GM23338 (cell line): ENCODE measurements around the gene CDC14B. TPM values are rescaled to one million over a fixed set of nuclear protein-coding genes. Genes with fewer than 3 reads are reported as not detected.

ENCODE experiments used
- ATAC-seq: fragments of 200-7000 bp; cut with Tn5 transposase; 3 replicates; pipeline ENCODE4 v1.9.1; 2020
- DNase-seq: peaks from one replicate; pipeline ENCODE4 v3.0.0-alpha.2; 2015; ENCODE audit warnings: low spot score
- H2AFZ ChIP-seq: fragments of 200-600 bp; sonication (generic); 2 replicates; pipeline ENCODE4 v1.8.0; 2016; ENCODE audit warnings: antibody characterized with exemption, mild to moderate bottlenecking, moderate library complexity
- H3F3A ChIP-seq: fragments of 200-600 bp; sonication (generic); replicated peaks from 2 replicates; pipeline ENCODE4 v1.8.0; 2017; ENCODE audit warnings: antibody characterized with exemption, mixed run types, low read depth
- H3K27ac ChIP-seq: fragments of 200-600 bp; sonication (generic); 2 replicates; pipeline ENCODE4 v1.6.1; 2016; ENCODE audit warnings: low read depth
- H3K27me3 ChIP-seq: fragments of 200-600 bp; sonication (generic); 2 replicates; pipeline ENCODE4 v1.8.0; 2016; ENCODE audit warnings: mild to moderate bottlenecking, mixed run types, moderate library complexity; ENCODE audit not compliant: insufficient read depth
- H3K36me3 ChIP-seq: fragments of 200-600 bp; sonication (generic); 2 replicates; pipeline ENCODE4 v1.8.0; 2016; ENCODE audit warnings: mild to moderate bottlenecking; ENCODE audit not compliant: insufficient read depth
- H3K4me1 ChIP-seq: fragments of 200-600 bp; sonication (generic); 2 replicates; pipeline ENCODE4 v1.8.0; 2016; ENCODE audit warnings: mild to moderate bottlenecking, moderate library complexity; ENCODE audit not compliant: insufficient read depth
- H3K4me2 ChIP-seq: fragments of 200-600 bp; sonication (generic); 2 replicates; pipeline ENCODE4 v1.7.1; 2017; ENCODE audit warnings: mixed run types
- H3K4me3 ChIP-seq: fragments of 200-600 bp; sonication (generic); 2 replicates; pipeline ENCODE4 v1.6.1; 2016; ENCODE audit warnings: mixed run types
- H3K79me2 ChIP-seq: fragments of 200-600 bp; sonication (generic); replicated peaks from 2 replicates; pipeline ENCODE4 v1.8.0; 2017; ENCODE audit warnings: mild to moderate bottlenecking; ENCODE audit not compliant: insufficient read depth
- H3K9me2 ChIP-seq: fragments of 200-600 bp; sonication (generic); 2 replicates; pipeline ENCODE4 v1.8.0; 2017; ENCODE audit not compliant: insufficient read depth
- H4K20me1 ChIP-seq: fragments of 200-600 bp; sonication (generic); replicated peaks from 2 replicates; pipeline ENCODE4 v1.8.0; 2017; ENCODE audit warnings: mild to moderate bottlenecking; ENCODE audit not compliant: insufficient read depth
- H3K27ac Mint-ChIP-seq: 2 replicates; pipeline ENCODE4 v1.8.0; 2020; ENCODE audit warnings: inconsistent platforms, mild to moderate bottlenecking, moderate library complexity, mixed read lengths
- H3K27me3 Mint-ChIP-seq: 3 replicates; pipeline ENCODE4 v1.8.0; 2022; ENCODE audit warnings: low read depth, mild to moderate bottlenecking, moderate library complexity, mixed read lengths, inconsistent platforms; ENCODE audit not compliant: insufficient read depth, poor library complexity
- H3K36me3 Mint-ChIP-seq: 3 replicates; pipeline ENCODE4 v1.8.0; 2021; ENCODE audit warnings: low read depth, mild to moderate bottlenecking, inconsistent platforms, moderate library complexity, mixed read lengths
- H3K4me1 Mint-ChIP-seq: 3 replicates; pipeline ENCODE4 v1.8.0; 2020; ENCODE audit warnings: mild to moderate bottlenecking, inconsistent platforms, mixed read lengths
- H3K4me3 Mint-ChIP-seq: 3 replicates; pipeline ENCODE4 v1.8.0; 2021; ENCODE audit warnings: moderate library complexity, mild to moderate bottlenecking, inconsistent platforms, mixed read lengths
- H3K9me3 Mint-ChIP-seq: 3 replicates; pipeline ENCODE4 v1.8.0; 2020; ENCODE audit warnings: moderate library complexity, mild to moderate bottlenecking, inconsistent platforms, mixed read lengths
- CTCF ChIP-seq, 2 experiments: fragments of 200-600 bp in 1 of 2; sonication (generic) in 1 of 2; conservative IDR thresholded peaks; 2 replicates each; pipeline versions ENCODE4 v1.5.1 to v1.6.1; 2016 to 2017; ENCODE audit warnings: antibody characterized with exemption in 2 of 2, low read depth in 2 of 2, mild to moderate bottlenecking in 2 of 2, moderate library complexity in 1 of 2
- EZH2 ChIP-seq: fragments of 200-600 bp; sonication (generic); IDR thresholded peaks from one replicate; pipeline ENCODE4 v1.8.0; 2017; ENCODE audit warnings: antibody characterized with exemption, mild to moderate bottlenecking, low read depth; ENCODE audit not compliant: unreplicated experiment
- EZH2phosphoT487 ChIP-seq: fragments of 200-600 bp; sonication (generic); IDR thresholded peaks from one replicate; pipeline ENCODE4 v1.8.1; 2018; ENCODE audit warnings: antibody characterized with exemption; ENCODE audit not compliant: unreplicated experiment
- NANOG ChIP-seq: IDR thresholded peaks from 2 replicates; pipeline ENCODE4 v1.6.1; 2016; ENCODE audit warnings: antibody characterized with exemption, borderline replicate concordance
- REST ChIP-seq: IDR thresholded peaks from one replicate; pipeline ENCODE4 v1.6.1; 2018; ENCODE audit warnings: antibody characterized with exemption; ENCODE audit not compliant: unreplicated experiment
- STAT1 ChIP-seq: IDR thresholded peaks from one replicate; pipeline ENCODE4 v1.6.1; 2016; ENCODE audit warnings: antibody characterized with exemption; ENCODE audit not compliant: unreplicated experiment
- ZNF114 ChIP-seq: fragments of 250-450 bp; sonication (Bioruptor Pico); IDR thresholded peaks from 2 replicates; pipeline ENCODE4 v1.5.0; 2020; ENCODE audit warnings: mild to moderate bottlenecking, moderate library complexity
- ZNF331 ChIP-seq: fragments of 250-450 bp; sonication (Bioruptor Pico); IDR thresholded peaks from 2 replicates; pipeline ENCODE4 v1.5.0; 2020; ENCODE audit warnings: low read depth, mild to moderate bottlenecking, moderate library complexity
- ZNF462 ChIP-seq: fragments of 250-450 bp; sonication (Bioruptor Pico); IDR thresholded peaks from 2 replicates; pipeline ENCODE4 v1.5.0; 2020; ENCODE audit warnings: mild to moderate bottlenecking, moderate library complexity
- polyA plus RNA-seq: library from polyadenylated mRNA; unstranded; fragments of >200 nt; fragmentation: Nextera tagmentation; extraction: Ambion mirVana; gene quantifications from 2 replicates; pipeline ENCODE4 v1.2.1, GENCODE V29; 2016
- total RNA-seq: library from RNA; depleted of rRNA; stranded (reverse); fragments of >200 nt; shearing (Covaris generic); gene quantifications from 2 replicates; pipeline ENCODE4 v1.2.3, GENCODE V29; 2014
- TF ChIP-seq, protein P1 (sequence below): IDR thresholded peaks from 2 replicates; pipeline ENCODE4 v1.6.1; 2016; ENCODE audit warnings: antibody characterized with exemption

Gene CDC14B
- total and polyA plus RNA-seq, 2 experiments from 2014 or later: 12.2 to 52.1 TPM

GRCh38 chr9:96484521-96484931, 135.1 kb downstream of the CDC14B start (continued):
- TF ChIP-seq REST: no peak
- TF ChIP-seq, protein P1, sequence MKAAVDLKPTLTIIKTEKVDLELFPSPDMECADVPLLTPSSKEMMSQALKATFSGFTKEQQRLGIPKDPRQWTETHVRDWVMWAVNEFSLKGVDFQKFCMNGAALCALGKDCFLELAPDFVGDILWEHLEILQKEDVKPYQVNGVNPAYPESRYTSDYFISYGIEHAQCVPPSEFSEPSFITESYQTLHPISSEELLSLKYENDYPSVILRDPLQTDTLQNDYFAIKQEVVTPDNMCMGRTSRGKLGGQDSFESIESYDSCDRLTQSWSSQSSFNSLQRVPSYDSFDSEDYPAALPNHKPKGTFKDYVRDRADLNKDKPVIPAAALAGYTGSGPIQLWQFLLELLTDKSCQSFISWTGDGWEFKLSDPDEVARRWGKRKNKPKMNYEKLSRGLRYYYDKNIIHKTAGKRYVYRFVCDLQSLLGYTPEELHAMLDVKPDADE: no peak
- no peak for TF ChIP-seq NANOG
- no peak for TF ChIP-seq EZH2
- no peak for TF ChIP-seq ZNF114 (CRISPR knock-in tag)

DNA sequence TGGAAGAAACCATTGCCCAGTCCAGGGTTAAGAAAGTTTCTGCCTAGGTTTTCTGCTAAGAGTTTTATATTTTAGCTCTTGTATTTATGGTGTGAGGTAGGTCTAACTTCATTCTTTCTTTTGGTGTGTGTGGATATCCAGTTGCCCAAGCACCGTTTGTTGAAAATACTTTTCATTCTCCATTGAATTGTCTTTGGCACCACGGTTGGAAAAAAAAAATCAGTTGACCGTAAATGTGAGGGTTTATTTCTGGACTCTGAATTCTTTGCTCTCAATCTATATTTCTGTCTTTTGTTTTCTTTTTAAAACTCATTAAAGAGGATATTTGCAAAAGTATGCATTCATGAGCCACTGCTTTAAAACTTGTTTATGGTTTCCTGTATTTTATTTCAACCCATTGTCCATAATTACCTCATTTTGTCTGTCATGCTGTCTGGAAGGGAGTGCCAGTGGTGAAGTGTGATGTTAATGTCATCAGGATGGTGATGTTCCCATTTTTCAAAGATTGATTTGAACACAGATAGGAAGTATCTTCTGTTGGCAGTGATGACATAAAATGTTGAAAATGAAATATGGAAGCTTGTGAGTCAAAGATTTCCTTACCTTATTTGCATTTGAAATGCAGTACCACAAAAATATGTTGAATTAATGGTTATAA, 135.8 kb downstream of the CDC14B start:
- DNase-seq: no peak
- no peaks in the 10 kb centered on the region for H3K9me3 Mint-ChIP-seq
- H3K36me3 Mint-ChIP-seq: peaks cover 18% of the 10 kb centered on the region; the same call in 2 of the 3 replicates
- H3K27ac Mint-ChIP-seq: no peak overlapping the region
- no peaks in the 10 kb centered on the region for H3K27me3 Mint-ChIP-seq
- H3K36me3 ChIP-seq: no peaks in the 10 kb centered on the region
- ATAC-seq: no peak
- no peaks in the 10 kb centered on the region for H3K9me2 ChIP-seq
- no peak overlapping the region for H3K4me3 Mint-ChIP-seq
- H3K27ac ChIP-seq: no peak overlapping the region
- H3K79me2 ChIP-seq: no peaks in the 10 kb centered on the region
- no peaks in the 10 kb centered on the region for H3K27me3 ChIP-seq
- no peaks in the 10 kb centered on the region for H3K4me1 Mint-ChIP-seq
- no peaks in the 10 kb centered on the region for H3F3A ChIP-seq
- H2AFZ ChIP-seq: no peak overlapping the region
- no peaks in the 10 kb centered on the region for H4K20me1 ChIP-seq
- H3K4me1 ChIP-seq: no peaks in the 10 kb centered on the region
- no peak overlapping the region for H3K4me3 ChIP-seq
- no peak overlapping the region for H3K4me2 ChIP-seq
- TF ChIP-seq NANOG (no peak), ZNF114 (CRISPR knock-in tag) (no peak), ZNF331 (CRISPR knock-in tag) (no peak), STAT1 (no peak), EZH2phosphoT487 (no peak), CTCF (conservative IDR thresholded peaks at IDR 0.05; ENCODE audit: low read depth in 2 of 2) (no peak), ZNF462 (CRISPR knock-in tag) (no peak)
- TF ChIP-seq, protein P1: no peak
